HepG2 (cell line): ENCODE results near the gene HNRNPAB. TPM values are rescaled to one million over a fixed set of nuclear protein-coding genes. Genes with fewer than 3 reads are reported as not detected.

Source experiments
- ATAC-seq: fragments of 200-7000 bp; cut with Tn5 transposase; 3 replicates; pipeline ENCODE4 v1.9.1; 2020; ENCODE audit warnings: mild to moderate bottlenecking, moderate library complexity
- BruUV-seq: library from RNA; stranded (reverse); fragments of 400-500 nt; replicated peaks from 2 replicates; lab custom pipeline; 2021; lab: Mats Ljungman, UMichigan
- CTCF ChIA-PET: fragments of 300-600 bp; formaldehyde crosslinking; extraction: SDS; loops from one replicate; lab custom pipeline; 2021; ENCODE audit warnings: low total read pairs, inconsistent platforms, low intra/inter-chr PET ratio; lab: Yijun Ruan, JAX
- POLR2A ChIA-PET: fragments of 350-600 bp; sonication (Branson Sonifier 250); formaldehyde crosslinking; loops from one replicate; lab custom pipeline; 2020; ENCODE audit warnings: antibody characterized with exemption, inconsistent platforms; lab: Yijun Ruan, JAX
- DNase-seq: peaks from one replicate; pipeline ENCODE4 v3.0.0-alpha.2; 2015; ENCODE audit warnings: low spot score
- FAIRE-seq: peaks from 3 replicates; lab custom pipeline; 2011; peaks lifted over from hg19 to GRCh38; lab: Jason Lieb, UNC
- H2AFZ ChIP-seq: one replicate; pipeline ENCODE4 v1.6.1; 2011; ENCODE audit warnings: low read length, inconsistent platforms
- H3K27ac ChIP-seq: fragments of 300-600 bp; 3 replicates; pipeline ENCODE4 v1.8.0; 2011; ENCODE audit warnings: mixed run types, mild to moderate bottlenecking, mixed read lengths, low read length, inconsistent platforms; ENCODE audit not compliant: insufficient read depth; ENCODE audit errors: extremely low read length
- H3K27me3 ChIP-seq, 2 experiments: fragments of 200-600 bp in 1 of 2; 2 replicates in 1 of 2; 3 replicates in 1 of 2; pipeline versions ENCODE4 v1.6.0 to v1.8.0; 2011; ENCODE audit warnings: low read length in 2 of 2, mild to moderate bottlenecking in 2 of 2, moderate library complexity in 2 of 2, inconsistent platforms in 1 of 2; ENCODE audit not compliant: insufficient read depth in 2 of 2, control insufficient read depth in 1 of 2
- H3K36me3 ChIP-seq, 2 experiments: fragments of 200-600 bp in 1 of 2; replicated peaks in 1 of 2; 2 replicates in 1 of 2; 3 replicates in 1 of 2; pipeline versions ENCODE4 v1.5.1 to v1.8.0; 2011; ENCODE audit warnings: low read length in 2 of 2, inconsistent platforms in 1 of 2; ENCODE audit not compliant: insufficient read depth in 2 of 2, control insufficient read depth in 1 of 2
- H3K4me1 ChIP-seq: 2 replicates; pipeline ENCODE4 v1.5.1; 2012; ENCODE audit warnings: low read length, inconsistent platforms; ENCODE audit not compliant: insufficient read depth
- H3K4me2 ChIP-seq: 2 replicates; pipeline ENCODE4 v1.6.0; 2011; ENCODE audit warnings: low read depth, low read length, inconsistent platforms
- H3K4me3 ChIP-seq, 3 experiments: fragments of 200-600 bp in 1 of 3; sonication (generic), shearing (Covaris generic) in 1 of 3; replicated peaks in 1 of 3; 2 replicates each; pipeline ENCODE4 v1.5.1; 2011 to 2016; ENCODE audit warnings: low read length in 3 of 3, inconsistent platforms in 2 of 3, low read depth in 2 of 3, mild to moderate bottlenecking in 2 of 3, control low read depth in 1 of 3, mixed read lengths in 1 of 3; ENCODE audit not compliant: insufficient read depth in 1 of 3
- H3K79me2 ChIP-seq: one replicate; pipeline ENCODE4 v1.6.1; 2011; ENCODE audit warnings: low read length, inconsistent platforms; ENCODE audit not compliant: insufficient read depth
- H3K9ac ChIP-seq: 2 replicates; pipeline ENCODE4 v1.6.0; 2011; ENCODE audit warnings: mild to moderate bottlenecking, low read depth, low read length, inconsistent platforms; ENCODE audit not compliant: insufficient read depth
- H3K9me3 ChIP-seq: 2 replicates; pipeline ENCODE4 v1.5.1; 2012; ENCODE audit warnings: mild to moderate bottlenecking, low read length
- H4K20me1 ChIP-seq: 2 replicates; pipeline ENCODE4 v1.6.0; 2011; ENCODE audit warnings: inconsistent platforms, mild to moderate bottlenecking, low read length, moderate library complexity; ENCODE audit not compliant: insufficient read depth
- HNF1A ChIP-seq, 2 experiments: sonication (generic) in 1 of 2; formaldehyde crosslinking in 1 of 2; IDR thresholded peaks; 2 replicates each; pipeline versions ENCODE4 v1.4.0 to v1.6.1; 2016 to 2020; ENCODE audit warnings: borderline replicate concordance in 1 of 2, low read depth in 1 of 2, mild to moderate bottlenecking in 1 of 2, missing genetic modification reagents in 1 of 2
- SUZ12 ChIP-seq: fragments of 150-350 bp; IDR thresholded peaks from 2 replicates; pipeline ENCODE4 v1.6.1; 2014; ENCODE audit warnings: low read depth, low read length
- WGBS: methylation state at CpG from one replicate; pipeline ENCODE4 v1.1.6; 2017; ENCODE audit warnings: low lambda C conversion rate; 5-methylcytosine and 5-hydroxymethylcytosine counted together
- in situ Hi-C: cut with HindIII; loops from 2 replicates; pipeline ENCODE4 v1.10.0; 2017; ENCODE audit warnings: low pct_unique_long_range_greater_than_20kb; ENCODE audit not compliant: extremely low pct_ligation_motif_present
- intact Hi-C: fragments of 100-400 bp; cut with micrococcal nuclease; formaldehyde crosslinking; loops from one replicate; pipeline ENCODE4 v1.10.0; 2022; ENCODE audit not compliant: unreplicated experiment
- polyA plus RNA-seq, 8 experiments: library from polyadenylated mRNA; depleted of rRNA in 3 of 8; stranded (reverse) in 7 of 8; unstranded in 1 of 8; fragments of >200 nt; fragmentation: Illumina TruSeq in 4 of 8; extraction: Trizol in 4 of 8; gene quantifications; 2 replicates each; pipeline versions ENCODE4 v1.2.1 to v1.2.3, GENCODE V29; 2011 to 2016; ENCODE audit warnings: low read depth in 4 of 8, missing spikeins in 1 of 8, mixed read lengths in 1 of 8; ENCODE audit not compliant: insufficient read depth in 1 of 8
- total RNA-seq, 5 experiments: library from RNA; depleted of rRNA; stranded (reverse); fragments of >200 nt; fragmentation: Illumina TruSeq; extraction: Trizol; gene quantifications; 2 replicates each; pipeline ENCODE4 v1.2.3, GENCODE V29; 2016; ENCODE audit warnings: low read depth in 1 of 5
- TF ChIP-seq, protein P1 (sequence below): sonication (generic); formaldehyde crosslinking; IDR thresholded peaks from 2 replicates; pipeline ENCODE4 v1.5.1; 2020; ENCODE audit warnings: mild to moderate bottlenecking, missing genetic modification reagents, moderate library complexity

The HNRNPAB gene
- total and polyA plus RNA-seq, 2 of the 13 experiments (the other 11 are each of a cell fraction or from before 2014, with no cell fraction given): 62.6 to 111 TPM

DNA sequence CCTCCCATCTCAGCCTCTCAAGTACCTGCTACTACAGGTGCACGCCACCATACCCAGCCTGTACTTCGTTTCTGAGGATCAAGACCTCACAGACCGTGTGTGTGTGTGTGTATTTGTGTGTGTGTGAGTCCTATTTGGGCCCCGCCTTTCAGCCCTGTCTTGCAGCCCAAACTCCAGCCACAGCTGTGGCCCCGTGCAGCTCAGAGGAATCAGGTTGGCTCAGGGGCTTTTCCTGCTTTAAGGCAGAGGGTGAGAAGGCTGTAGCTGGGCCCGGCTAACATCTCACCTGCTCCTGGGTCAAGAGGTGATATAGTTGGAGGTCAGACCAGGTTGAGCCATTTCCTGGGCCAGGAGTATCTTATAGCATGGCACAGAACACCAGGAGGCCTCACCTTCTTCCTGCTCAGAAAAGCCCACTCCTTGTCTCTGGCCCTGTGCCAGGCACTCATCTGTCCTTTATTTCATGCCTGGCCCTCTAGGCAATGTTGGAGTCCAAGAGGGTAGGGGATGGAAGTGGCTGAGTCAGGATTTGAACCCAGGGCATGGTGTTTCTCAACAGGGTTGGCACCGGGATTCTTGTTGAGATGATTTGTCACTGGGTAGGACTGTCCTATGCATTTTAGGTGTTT is 29.9 kb downstream of the HNRNPAB start:
- FAIRE-seq: no peak
- ChIA-PET POLR2A (interaction anchor here (1.1 to 1.7 kb wide), 2 partner anchors 30 to 395 kb away, joined by 3 to 4 read pairs; partner anchors contain the start of gene HNRNPAB), CTCF (no interaction called here)
- no peak overlapping the region for H3K9ac ChIP-seq
- no peak overlapping the region for H2AFZ ChIP-seq
- in situ Hi-C loops: no loop called here
- no peak overlapping the region for H3K4me2 ChIP-seq
- BruUV-seq: no TSS peak
- H3K9me3 ChIP-seq: no peaks in the 10 kb centered on the region
- H3K79me2 ChIP-seq: peaks cover 20% of the 10 kb centered on the region
- no peaks in the 10 kb centered on the region for H3K27me3 ChIP-seq
- TF ChIP-seq, protein P1, sequence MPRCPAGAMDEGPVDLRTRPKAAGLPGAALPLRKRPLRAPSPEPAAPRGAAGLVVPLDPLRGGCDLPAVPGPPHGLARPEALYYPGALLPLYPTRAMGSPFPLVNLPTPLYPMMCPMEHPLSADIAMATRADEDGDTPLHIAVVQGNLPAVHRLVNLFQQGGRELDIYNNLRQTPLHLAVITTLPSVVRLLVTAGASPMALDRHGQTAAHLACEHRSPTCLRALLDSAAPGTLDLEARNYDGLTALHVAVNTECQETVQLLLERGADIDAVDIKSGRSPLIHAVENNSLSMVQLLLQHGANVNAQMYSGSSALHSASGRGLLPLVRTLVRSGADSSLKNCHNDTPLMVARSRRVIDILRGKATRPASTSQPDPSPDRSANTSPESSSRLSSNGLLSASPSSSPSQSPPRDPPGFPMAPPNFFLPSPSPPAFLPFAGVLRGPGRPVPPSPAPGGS (CRISPR knock-in tag): 0 out of 2 replicates have a peak, but pooled peaks have one; percentile 35
- TF ChIP-seq SUZ12 (no peak), HNF1A (IDR thresholded peaks at IDR 0.05; ENCODE audit: low read depth) (no peak), HNF1A (CRISPR knock-in tag; IDR thresholded peaks at IDR 0.05; ENCODE audit: borderline replicate concordance) (no peak)
- no peak overlapping the region for H3K27ac ChIP-seq
- DNase-seq: no peak
- peaks cover 76% of the 10 kb centered on the region for H3K4me1 ChIP-seq
- ATAC-seq: no peak
- intact Hi-C loops: no loop called here
- WGBS: 60% methylated on average over 4 of the region's 7 CpGs
- no peak overlapping the region for H3K4me3 ChIP-seq
- H4K20me1 ChIP-seq: no peaks in the 10 kb centered on the region
- H3K36me3 ChIP-seq: peaks cover 5 to 9% of the 10 kb centered on the region in 2 experiments; a peak in 3 of 5 replicates
